Measurements from ENCODE around the gene BYSL. TPM values are rescaled to one million over a fixed set of nuclear protein-coding genes. Genes with fewer than 3 reads are reported as not detected.

Gene BYSL
- total RNA-seq, 1 experiment from 2014 or later: 75.5 TPM

DNA sequence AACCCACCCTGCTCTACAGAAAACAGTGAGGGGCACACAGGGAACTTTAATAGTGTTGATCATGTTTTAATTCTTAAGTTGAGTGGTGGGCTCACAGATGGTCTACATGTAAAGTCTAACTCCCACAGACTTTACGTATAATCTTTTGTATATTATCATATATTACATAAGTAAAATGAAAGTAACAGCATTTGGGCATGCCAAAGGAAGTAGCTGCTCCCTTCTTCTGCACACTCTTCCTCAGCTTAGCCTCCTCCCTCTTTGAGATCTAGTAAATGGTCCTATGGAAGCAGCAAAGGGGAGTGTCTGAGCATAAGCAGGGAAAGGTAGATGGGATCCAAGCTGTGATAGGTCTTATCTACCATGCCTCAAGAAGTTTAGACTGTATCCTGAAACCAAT is 11.6 kb upstream of the BYSL start:
- DNase-seq (ENCODE audit: low spot score): no peak
- in situ Hi-C loops (cut with HindIII; ENCODE audit: low sequenced_read_pairs): no loop called here

- no peak for DNase-seq (ENCODE audit: low spot score)
- in situ Hi-C loops (cut with HindIII; ENCODE audit: low sequenced_read_pairs): no loop called here
Observed at GRCh38 chr6:41914343-41914742, 7.0 kb upstream of the BYSL start.

DNA sequence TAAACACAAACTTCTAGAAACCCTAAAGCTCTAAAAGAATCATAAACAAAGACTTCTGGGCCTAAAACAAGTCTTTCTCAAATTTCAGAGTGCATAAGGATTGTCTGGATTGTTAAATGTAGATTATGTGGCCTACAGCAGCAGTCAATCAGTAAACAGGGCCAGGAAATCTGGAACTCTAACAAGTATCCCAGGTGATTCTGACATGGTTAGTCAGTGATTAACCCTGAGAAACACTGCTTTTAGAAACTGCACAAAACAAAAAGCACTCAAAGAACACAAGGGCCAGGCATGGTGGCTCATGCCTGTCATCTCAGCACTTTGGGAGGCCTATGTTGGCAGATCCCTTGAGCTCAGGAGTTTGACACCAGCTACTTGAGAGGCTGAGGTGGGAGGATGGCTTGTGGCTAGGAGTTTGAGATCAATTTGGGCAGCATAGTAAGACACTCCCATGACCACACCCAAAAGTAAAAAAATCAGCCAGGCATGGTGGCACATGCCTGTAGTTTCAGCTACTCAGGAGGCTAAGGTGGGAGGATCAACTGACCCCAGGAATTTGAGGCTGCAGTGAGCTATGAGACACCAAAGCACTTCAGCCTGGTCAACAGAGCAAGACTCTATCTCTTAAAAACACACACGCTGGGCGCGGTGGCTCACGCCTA is 6.3 kb upstream of the BYSL start:
- in situ Hi-C loops (cut with HindIII; ENCODE audit: low sequenced_read_pairs): no loop called here

DNA sequence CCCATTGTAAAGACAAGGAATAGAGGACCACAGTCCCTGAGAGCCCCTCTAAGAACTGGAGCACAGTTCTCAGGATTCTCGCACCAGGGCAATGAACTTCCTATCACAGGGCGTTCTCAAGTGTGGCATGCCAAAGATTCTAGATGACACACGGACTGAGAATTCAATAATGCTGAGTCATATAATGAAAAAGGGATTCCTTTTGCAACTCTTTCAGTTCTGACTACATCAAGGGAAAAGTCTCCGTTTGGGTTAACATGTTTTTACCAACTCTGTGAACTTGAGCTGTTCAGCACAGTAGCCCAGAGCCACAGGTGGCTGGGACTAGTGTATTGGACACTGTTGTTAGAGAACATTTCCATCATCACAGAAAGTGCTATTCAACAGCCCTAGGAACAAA is 3.8 kb upstream of the BYSL start:
- in situ Hi-C loops (cut with HindIII; ENCODE audit: low sequenced_read_pairs): no loop called here
- DNase-seq (ENCODE audit: low spot score): no peak

More for the DNA sequence above, 6.3 kb upstream of the BYSL start:
- DNase-seq (ENCODE audit: low spot score): no peak

DNA sequence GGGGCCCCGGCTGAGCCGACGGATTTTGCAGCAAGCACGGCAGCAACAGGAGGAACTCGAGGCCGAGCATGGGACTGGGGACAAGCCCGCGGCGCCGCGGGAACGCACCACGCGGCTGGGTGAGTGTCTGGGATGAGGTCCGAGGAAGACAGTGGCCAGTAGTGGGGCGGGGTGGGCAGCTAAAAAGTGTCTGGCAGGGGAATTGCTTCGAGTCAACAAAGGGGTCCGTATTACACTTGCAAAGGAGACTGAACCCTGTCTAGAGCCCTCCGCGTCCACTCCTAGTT is 356 bp downstream of the BYSL start:
- DNase-seq (ENCODE audit: low spot score): no peak
- in situ Hi-C loops (cut with HindIII; ENCODE audit: low sequenced_read_pairs): no loop called here

GRCh38 chr6:41922154-41922553 is 855 bp downstream of the BYSL start:
- in situ Hi-C loops (cut with HindIII; ENCODE audit: low sequenced_read_pairs): no loop called here
- DNase-seq (ENCODE audit: low spot score): no peak

- in situ Hi-C loops (cut with HindIII; ENCODE audit: low sequenced_read_pairs): no loop called here
- no peak for DNase-seq (ENCODE audit: low spot score)
Observed at GRCh38 chr6:41927253-41927652, 6.0 kb downstream of the BYSL start.

DNA sequence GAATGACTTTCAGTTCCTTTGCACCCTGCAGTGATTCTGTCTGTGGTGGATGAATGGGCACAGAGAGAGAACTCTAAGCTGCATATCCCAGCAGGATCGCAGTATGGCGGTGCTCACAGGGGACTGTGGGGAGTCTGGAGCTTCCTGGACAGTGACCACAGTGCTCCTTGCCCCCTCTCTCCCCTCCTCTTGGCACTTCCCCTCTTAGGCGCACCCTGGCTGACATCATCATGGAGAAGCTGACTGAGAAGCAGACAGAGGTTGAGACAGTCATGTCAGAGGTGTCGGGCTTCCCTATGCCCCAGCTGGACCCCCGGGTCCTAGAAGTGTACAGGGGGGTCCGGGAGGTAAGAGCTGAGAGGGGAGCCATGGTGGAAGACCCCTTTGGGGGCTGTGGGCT is 8.6 kb downstream of the BYSL start:
- in situ Hi-C loops (cut with HindIII; ENCODE audit: low sequenced_read_pairs): no loop called here
- no peak for DNase-seq (ENCODE audit: low spot score)

- in situ Hi-C loops (cut with HindIII; ENCODE audit: low sequenced_read_pairs): no loop called here
- no peak for DNase-seq (ENCODE audit: low spot score)
Observed at GRCh38 chr6:41931792-41932191, 10.5 kb downstream of the BYSL start.

DNA sequence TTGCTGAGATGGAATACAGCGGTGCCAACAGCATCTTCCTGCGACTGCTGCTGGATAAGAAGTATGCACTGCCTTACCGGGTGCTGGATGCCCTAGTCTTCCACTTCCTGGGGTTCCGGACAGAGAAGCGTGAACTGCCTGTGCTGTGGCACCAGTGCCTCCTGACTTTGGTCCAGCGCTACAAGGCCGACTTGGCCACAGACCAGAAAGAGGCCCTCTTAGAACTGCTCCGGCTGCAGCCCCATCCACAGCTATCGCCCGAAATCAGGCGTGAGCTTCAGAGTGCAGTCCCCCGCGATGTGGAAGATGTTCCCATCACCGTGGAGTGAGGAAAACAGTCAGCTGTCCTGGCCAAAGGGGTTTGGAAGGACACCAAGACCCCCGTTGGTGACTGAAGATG is 11.1 kb downstream of the BYSL start:
- in situ Hi-C loops (cut with HindIII; ENCODE audit: low sequenced_read_pairs): no loop called here

GRCh38 chr6:41934278-41935192 is 13.2 kb downstream of the BYSL start:
- DNase-seq (ENCODE audit: low spot score): no peak
- in situ Hi-C loops (cut with HindIII; ENCODE audit: low sequenced_read_pairs): no loop called here

More for the DNA sequence above, 11.1 kb downstream of the BYSL start:
- no peak for DNase-seq (ENCODE audit: low spot score)

GRCh38 chr6:41935193-41935574 is 13.9 kb downstream of the BYSL start:
- in situ Hi-C loops (cut with HindIII; ENCODE audit: low sequenced_read_pairs): no loop called here
- DNase-seq (ENCODE audit: low spot score): no peak

GRCh38 chr6:41935685-41936072 is 14.4 kb downstream of the BYSL start:
- DNase-seq (ENCODE audit: low spot score): no peak
- in situ Hi-C loops (cut with HindIII; ENCODE audit: low sequenced_read_pairs): no loop called here

GRCh38 chr6:41936073-41936837 is 15.0 kb downstream of the BYSL start:
- in situ Hi-C loops (cut with HindIII; ENCODE audit: low sequenced_read_pairs): no loop called here
- peak; percentile 91 for DNase-seq (ENCODE audit: low spot score)

- in situ Hi-C loops (cut with HindIII; ENCODE audit: low sequenced_read_pairs): no loop called here
- DNase-seq (ENCODE audit: low spot score): no peak
Observed at GRCh38 chr6:41937472-41937860, 16.2 kb downstream of the BYSL start.

DNA sequence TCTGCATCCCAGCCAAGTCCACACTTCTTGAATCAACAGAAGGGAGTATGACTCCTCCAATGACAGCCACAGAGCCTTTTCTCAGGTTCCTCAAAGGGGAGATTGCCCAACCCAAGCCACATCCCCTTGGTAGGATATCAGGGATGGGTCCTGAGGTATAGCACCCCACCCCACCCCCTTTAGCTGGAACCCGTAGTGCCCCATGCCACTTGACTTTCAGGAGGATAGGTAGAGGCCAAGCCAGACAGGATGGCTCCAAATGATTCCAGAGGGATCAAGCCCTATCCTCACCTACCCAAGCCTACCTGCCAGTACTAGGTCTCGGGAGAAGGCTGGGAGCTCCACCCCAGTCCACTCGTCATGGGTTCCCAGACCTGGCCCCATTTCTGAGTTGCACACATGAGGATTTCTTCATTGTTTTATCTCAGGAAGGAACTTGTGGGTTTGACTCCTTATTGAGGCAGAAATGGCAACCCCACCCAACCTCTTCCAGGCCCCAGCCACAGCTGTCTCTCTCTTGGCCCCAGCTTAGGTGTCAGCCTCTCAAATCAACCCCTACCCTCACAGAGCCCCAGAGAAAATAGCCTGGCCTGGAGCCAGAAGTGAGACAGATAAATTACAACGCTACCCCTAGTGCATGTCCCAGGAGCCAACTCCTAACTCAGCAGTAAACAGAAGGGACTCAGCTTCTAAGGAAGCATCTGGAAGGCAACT is 16.7 kb downstream of the BYSL start:
- in situ Hi-C loops (cut with HindIII; ENCODE audit: low sequenced_read_pairs): no loop called here
- DNase-seq (ENCODE audit: low spot score): no peak

DNA sequence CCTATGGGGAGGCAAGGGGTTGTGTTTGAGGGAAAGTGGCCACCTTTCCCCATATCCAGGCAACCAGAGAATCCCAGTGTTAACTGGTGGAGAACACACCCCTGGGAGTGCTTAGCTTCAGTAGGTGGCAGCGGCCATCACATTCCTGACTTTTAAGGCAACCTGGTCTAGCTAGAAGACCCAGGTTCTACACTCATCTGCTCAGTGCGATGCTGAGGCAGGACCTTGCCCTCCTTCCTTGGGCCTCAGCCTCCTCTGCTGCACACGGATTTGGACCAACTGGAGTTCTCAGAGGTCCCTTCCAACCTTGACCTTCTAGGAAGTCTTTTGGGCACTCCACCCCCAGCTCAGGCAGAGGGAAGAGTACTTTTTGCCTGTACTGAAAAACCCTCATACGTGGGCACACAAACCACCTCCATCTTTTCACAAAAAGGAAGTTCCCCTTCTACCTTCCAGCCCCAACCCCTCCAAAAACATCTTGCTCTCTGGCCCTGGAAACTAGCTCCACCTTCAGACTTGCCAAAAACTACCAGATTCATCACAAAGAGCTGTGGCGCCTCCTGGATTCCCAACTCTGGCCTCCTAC is 17.4 kb downstream of the BYSL start:
- in situ Hi-C loops (cut with HindIII; ENCODE audit: low sequenced_read_pairs): no loop called here
- no peak for DNase-seq (ENCODE audit: low spot score)

GRCh38 chr6:41939176-41939847 is 18.0 kb downstream of the BYSL start:
- DNase-seq (ENCODE audit: low spot score): peak; percentile 25
- in situ Hi-C loops (cut with HindIII; ENCODE audit: low sequenced_read_pairs): no loop called here
